ENCODE data around the gene EML5.
A peak's percentile ranks its signal among the peaks of the same experiment; 100 is the strongest.
"Not testable (repeated sequence)": the region's sequence is repeated elsewhere in the genome, so short reads cannot be mapped to it uniquely, and the experiment has no call there.

Gene EML5

DNA sequence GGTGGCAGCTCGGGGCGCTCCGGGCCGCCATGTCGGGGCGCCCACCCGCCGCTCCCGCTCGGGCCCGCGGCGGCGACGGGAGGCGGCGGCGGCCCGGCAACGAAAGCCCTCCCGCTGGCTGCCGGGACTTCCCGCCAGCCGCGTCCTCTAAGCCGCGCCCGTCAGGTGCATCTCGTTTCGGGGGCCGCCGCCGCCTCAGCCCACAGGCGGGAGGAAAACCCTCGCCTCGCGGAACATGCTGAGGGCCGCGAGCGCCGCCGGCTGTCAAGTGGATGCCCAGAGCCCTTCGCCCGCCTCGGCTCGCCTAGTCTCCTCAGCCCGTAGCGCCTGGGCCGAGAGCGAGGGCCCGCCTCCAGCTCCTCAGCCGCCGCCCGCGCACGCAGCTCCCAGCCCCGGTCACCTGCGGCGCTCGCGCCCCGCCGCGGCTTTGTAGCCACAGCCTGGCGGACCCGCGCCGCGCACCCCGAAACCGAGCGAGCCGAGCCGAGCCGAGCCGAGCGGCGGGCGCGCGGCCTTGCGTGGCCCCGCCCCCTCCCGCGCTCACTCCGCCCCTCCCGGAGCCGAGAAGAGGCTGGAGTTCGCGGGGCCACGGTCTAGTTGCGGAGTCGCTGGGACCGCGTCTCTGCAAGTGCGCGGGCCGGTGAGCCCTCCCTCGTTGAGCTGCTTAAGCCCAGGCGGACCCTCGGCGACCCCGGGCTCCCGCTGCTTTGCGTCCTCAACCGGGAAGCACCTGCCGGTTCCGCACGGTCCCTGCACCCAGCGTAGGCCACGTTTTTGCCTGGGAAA, at the start of gene EML5:
TSS of gene EML5 (minus strand) at position 481 of the 786 bp plus-strand sequence. CDS start at position 31, 450 bp downstream.
- peak; percentile 94 for DNase-seq

DNA sequence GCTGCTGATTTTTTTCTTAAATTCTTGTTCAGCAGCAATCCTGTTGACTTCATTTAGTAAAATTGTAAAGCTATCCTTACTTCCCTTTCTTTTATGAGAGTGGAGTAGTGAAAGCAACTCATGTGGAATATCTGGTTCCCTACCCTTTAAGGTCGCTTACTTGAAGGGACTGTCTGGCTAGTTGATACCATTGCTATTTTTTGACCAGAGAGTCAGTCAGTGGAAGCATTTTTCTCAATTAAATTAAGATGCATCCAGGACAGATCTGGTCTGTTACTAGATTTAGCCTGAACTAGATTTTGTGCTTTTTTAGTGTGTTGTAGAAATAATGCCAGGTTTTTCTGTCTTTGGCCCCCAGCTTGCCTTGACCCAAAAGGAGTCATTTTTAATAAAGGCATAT, 49.7 kb upstream of the EML5 start:
- no peak for DNase-seq

DNA sequence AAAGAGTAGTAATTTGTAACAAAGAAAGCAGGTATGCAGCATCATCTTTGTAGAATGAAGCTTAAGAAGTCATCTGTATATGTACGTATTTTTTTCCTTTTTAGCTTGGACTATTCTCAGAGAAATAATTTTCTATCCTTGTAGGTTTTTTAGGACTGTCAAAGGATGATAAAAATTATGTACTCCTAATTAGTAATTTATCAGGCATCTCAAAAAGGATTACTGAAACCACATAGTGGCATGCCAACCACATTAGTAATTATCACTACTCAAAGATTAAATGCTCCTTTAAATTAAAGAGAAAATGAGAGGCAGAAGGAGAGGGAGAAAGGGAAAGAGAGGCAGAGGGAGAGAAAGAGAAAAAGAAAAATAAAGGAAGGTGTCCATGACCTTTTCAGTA, 49.0 kb upstream of the EML5 start:
- no peak for DNase-seq

DNA sequence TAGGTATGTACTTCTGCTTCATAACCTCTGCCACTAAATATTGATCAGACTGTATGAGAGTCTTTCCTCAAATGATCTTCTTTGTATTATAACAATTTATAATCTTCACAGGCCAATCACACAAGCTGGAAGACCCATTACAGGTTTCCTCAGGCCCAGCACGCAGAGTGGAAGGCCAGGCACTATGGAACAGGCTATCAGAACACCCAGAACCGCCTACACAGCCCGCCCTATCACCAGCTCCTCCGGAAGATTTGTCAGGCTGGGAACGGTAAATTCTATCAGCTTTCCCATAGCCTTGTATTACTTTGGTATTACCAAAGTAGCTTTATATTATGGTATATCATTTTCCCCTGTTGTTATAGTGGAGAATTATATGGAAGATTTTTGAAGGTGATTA, 48.2 kb upstream of the EML5 start:
- DNase-seq = no peak

DNA sequence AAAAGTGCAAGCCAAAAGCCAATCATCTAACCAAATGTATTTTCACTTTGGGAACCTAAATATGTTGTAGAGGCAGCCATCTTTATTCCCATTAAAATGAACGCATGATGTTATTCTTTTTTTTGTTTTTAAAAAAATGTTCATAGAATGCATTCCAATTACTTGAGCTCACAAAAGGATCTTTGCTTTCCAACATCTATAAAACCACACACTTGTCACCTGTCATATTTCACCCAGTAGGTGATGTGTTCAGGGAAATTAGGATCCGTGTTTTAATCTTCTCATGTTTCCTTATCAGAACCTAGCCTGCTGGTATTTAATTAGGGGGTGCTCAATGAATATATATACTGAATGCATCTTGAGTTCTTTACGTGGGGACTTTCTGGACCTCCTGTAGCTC, 45.3 kb upstream of the EML5 start:
- peak; percentile 26 for DNase-seq

DNA sequence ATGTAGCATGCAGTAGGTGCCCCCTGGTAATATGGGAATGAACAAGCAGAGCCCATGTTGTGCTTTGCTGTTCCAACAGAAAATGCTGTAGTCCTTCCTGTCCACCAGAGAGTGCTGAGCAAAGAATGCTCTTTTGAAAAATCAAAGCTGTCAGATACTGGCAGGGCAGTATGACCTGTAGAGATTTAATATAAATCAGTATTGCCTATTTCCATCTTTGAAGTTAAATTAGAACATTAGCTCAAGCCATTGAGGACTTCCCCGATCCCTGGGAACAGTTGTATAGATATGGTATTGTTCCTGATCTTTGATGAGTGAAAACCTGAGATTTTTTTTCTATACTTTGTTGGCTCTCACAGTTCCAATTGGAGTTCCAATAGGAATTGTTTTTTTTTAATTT, 44.7 kb upstream of the EML5 start:
- no peak for DNase-seq

DNA sequence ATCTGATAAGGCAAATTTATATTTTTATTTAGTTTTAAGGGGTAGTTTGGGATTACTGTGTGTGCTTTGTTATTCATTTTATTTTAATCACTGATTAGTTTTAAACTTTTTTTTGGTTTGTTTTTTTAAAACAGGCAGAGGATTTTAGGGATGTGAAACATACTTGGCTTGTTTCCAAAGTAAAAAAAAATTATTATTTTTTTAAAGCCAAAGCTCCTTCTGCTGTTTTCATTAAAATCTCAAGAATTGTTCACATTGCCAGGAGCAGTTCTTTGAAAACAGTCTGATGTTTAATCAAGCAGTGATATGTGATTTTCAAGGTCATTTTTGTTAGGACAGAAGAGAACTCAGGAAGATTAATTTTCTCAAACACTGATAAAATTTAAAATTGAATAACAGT, 42.9 kb upstream of the EML5 start:
- no peak for DNase-seq

DNA sequence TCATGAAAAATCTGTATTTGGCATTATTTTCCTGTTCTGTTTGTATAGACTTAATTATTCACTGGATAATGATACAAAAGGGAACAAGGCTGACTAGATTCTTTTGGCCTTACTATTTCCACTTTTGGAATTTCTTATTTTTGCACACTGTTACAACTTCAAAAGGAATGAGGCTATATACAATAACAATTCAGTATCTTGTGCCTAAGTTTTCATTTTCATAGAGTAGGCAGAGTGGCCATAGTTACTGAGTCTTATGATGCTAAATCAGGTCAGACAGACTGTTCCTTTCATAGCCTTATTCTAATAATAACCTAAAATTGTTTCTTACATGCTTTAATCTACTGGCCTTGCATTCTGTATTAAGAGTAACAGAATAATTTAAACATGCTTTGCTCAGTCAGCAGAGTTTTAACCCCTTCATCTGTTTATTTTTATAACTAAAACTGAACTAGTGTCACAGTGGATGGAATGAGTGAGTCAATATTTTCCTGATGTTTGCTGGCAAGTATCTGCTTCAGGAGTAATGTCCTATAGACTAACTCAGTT, 42.2 kb upstream of the EML5 start:
- DNase-seq = no peak

DNA sequence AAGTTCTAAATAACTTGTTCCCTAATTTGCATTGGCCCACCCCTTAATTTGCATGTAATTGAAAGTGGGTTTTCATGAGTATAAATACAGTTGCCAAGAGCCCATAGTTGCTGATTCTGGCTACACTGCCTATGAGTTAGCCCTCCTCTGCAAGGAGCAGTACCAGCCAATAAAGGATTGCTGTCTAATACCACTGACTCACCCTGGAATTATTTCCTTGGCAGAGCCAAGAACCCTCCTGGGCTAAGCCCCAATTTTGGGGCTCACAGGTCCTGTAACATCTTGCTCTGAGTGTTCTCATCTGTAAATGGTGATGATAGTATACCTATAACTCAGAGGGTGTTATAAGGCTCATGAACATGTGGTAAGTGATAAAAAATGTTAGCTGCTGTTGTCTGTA, 38.5 kb upstream of the EML5 start:
- no peak for DNase-seq

DNA sequence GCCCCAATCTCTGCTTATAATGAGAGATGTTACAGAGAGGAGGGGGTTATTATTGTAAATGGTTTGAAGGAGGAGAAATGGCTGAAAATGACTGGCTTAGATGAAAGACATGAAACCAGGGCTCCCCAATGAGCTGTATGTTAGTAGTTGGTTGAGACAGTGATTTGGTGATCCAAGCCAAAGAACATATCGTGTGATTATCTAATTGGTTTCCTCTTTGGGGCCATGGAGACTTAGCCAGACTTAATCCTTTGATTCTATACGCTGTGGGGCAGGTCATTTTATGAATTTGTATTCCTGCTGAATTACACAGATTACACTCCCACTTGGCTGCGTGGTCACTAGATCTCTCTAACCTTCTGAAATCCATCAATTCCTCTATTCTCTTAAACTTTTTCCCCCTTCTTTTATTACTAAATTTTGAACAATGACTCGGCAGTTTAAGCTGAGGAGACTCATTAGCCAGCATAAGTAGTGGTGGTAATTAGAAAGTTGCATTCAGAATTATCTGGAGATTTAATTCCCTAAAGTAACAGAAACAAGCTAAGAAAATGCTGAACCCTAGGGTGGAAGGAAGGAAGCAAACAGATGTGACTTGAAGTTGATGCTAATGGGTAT, 37.0 kb upstream of the EML5 start:
- DNase-seq = no peak

DNA sequence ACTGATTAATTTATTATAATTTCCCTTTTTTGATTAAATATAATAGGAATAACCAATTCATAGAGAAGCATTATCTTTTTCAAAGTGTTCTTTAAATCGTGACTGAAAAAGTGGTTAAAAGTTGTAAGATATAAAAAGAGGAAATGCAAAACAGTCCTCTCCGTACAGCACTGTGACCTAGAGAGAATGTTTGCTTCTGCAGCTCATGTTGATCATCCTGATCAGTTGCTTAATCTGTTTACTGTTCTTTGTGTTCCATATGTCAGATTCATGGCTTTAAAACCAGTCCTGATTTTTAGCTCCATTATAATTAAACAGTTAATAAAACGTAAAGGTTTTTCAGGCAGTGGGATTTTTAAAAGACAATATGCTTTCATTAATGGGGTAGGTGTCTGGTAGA, 36.4 kb upstream of the EML5 start:
- DNase-seq = no peak

DNA sequence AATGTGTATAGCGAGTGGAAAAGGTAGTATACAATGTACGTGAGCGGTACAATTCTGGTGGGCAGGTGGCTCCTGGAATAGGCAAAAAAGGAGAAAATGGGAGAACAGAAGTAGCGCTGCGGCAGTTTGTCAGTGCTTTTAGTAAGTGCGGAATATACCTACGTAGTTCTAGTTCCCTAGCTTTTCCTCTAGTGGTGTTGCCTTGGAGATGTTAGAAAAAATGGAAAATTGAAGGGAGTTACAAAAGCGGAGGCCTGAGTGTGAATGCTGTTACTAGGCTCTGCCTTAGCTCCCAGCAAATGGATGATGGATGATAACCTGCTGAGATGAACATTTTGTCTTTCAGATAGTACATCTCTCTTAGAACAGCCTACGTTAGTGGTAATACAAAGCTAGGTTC, 32.8 kb upstream of the EML5 start:
- DNase-seq = no peak

DNA sequence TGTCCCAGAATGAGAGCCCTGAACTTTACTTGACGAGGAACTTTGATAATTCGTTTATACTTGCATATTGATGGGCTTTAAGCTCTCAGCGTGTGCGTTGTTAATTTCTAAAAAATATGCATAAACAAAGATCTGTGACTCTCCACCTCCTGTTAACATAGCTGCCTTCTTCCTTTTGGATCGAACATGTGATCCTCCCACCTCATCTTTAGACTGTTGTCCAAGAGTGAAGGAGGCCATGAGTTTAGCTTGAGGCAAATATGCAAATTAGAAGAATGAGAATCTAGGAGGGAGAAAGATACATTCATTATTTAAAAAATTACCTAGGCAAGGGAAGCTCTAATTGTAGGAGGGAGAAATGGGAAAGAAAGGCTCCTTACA, 32.3 kb upstream of the EML5 start:
- peak; percentile 57 for DNase-seq

DNA sequence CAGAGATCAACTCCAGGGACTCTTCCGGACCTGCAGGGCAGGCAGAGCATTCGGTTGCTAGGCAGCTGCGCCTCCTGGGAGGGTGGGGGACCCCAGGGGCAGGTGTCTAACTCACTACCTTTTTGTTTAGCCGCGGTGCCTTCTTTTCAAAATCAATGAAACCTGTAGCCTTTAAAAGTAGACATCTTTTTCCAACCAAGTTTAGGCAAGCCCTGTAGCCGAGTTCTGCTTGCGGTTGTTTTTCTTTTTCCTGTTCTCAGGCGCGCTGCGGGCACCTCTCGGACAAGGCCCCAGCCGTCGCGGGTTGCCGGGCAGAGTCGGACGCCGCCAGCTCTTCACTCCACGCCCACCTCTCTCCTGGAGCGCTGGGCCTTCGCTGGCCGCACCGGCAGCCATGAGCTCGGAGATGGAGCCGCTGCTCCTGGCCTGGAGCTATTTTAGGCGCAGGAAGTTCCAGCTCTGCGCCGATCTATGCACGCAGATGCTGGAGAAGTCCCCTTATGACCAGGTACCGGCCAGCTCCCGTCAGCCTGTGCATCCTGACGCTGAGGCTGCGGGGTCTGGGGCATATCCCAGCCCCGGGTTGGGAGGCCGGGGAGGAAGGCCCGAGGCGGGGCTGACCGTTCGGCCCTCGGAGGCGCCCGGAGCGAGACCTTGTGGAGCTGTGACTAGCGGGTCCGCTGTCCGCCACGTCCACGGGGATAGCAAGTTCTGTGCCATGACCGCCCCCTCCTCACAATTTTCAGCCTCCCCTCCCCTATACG, 31.7 kb upstream of the EML5 start, which contains the start of gene TTC8:
TSS of gene TTC8 (plus strand) at position 338 of the 764 bp plus-strand sequence. CDS start at position 395, 57 bp downstream.
- peak; percentile 99 for DNase-seq

DNA sequence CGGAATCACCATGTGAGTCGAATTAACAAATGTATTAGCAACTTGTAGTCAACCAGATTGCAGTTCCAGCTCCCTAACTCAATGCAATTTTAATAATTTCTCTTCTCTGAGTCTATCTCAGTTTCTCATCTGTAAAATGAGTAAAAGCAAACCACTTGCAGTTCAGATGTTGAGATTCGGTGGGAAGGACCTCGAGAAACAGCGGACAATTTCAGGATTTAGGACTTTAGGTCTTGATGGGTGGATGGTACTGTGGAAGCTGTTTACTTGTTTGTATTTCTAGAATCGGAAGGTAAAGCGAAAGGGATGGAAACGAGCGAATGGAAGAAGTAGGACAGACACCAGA, 31.2 kb upstream of the EML5 start:
- no peak for DNase-seq

DNA sequence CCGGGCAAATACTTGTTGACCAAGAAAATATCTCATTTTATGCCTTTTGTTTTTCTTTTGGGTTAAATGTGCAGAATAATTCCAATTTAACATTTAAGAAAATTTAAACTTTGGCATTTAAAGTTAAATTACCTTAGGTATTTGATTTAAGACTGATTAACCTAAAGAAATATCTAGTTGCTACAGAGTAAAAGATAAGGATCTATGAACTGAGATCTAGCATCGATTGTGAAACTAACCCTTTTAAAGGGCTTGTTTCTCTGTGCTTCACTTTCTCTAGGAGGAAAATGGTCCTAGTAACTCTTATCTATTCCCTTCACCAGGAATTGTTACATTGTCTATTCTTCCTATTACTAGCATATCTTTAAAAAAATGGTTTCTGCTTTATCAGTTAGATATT, 29.1 kb upstream of the EML5 start:
- no peak for DNase-seq

DNA sequence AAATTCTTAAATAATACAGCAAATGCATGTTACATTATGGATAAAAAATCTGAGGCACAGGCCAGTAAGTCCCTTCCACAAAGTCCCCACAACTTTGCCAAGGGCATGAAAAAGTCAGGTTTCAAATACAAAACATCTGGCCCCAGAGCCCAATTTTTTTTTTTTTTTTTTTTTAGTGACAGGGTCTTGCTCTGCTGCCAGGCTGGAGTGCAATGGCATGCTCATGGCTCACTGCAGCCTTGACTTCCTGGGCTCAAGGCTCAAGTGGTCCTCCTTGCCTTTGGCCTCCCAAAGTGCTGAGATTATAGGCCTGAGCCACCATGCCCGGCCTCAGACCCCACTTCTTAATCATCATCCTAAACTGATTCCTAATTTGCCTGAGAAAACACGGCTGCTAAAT, 28.6 kb upstream of the EML5 start:
- no peak for DNase-seq

DNA sequence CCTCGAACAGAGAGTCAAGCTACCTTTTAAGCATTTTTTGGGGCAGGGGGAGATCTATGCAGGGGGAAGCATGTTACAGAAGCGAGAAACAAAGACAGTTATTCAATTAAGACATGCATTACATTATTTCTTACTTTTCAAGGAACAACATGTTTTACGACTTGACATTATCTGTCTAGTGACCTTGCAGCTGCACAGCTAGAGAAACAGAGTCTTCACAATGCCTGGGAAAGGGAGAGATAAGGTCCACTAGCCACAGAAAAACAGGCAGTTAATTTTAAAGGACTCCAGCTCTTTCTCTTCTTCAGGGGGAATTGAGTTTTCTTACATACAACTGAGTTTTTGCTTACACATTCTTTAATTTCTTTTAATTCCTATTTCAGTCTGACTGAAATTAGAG, 26.9 kb upstream of the EML5 start:
- DNase-seq = not testable (repeated sequence)

DNA sequence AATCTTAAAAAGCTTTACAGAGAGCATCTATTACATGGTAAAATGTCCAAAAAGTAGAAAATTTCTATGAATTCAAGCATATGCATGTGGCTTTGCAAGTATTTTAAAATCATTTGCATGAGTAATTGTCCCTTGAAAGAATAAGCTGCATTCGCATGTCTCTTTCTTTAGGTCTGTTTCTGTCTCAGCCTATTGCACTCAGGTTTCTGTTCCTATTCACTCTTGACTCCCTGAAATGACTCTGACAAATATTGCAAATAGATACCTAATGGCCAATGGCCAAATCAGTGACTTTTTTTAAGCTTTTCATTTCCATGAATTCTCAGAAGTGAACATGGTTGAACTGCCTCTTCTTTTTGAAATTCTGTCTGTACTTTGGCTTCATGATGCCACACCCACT, 25.3 kb upstream of the EML5 start:
- DNase-seq = no peak

DNA sequence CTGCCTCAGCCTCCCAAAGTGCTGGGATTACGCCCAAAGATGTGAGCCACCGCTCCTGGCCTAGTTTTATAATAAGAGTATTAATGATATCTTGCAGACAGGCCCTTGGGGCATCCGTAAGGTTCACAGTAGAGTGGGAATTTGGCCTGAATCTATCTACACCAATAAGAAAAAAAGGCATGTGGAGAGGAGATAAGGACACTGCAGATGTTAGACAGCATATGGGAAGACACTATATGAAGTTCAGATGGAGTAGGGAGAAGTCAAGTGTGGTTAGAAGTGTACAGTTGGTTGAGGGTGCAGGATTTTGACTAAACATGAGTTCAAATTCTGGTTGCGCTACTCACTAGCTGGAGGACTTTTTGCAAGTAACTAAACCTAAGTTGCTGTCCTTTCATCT, 23.2 kb upstream of the EML5 start:
- DNase-seq = no peak

DNA sequence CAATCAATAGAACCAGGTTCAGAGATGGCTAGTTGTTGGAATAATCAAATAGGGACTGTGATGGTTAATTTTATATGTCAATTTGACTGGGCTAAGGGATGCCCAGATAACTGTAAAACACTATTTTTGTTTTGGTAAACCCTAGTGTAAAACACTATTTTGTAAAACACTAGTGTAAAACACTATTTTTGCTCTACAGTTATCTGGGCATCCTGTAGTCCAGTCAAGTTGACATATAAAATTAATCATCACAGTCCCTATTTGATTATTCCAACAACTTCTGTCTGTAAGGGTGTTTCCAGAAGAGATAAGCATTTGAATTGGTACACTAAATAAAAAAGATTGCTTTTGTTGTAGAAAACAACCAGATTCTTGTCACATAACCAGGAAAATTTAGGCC, 15.6 kb upstream of the EML5 start:
- no peak for DNase-seq

DNA sequence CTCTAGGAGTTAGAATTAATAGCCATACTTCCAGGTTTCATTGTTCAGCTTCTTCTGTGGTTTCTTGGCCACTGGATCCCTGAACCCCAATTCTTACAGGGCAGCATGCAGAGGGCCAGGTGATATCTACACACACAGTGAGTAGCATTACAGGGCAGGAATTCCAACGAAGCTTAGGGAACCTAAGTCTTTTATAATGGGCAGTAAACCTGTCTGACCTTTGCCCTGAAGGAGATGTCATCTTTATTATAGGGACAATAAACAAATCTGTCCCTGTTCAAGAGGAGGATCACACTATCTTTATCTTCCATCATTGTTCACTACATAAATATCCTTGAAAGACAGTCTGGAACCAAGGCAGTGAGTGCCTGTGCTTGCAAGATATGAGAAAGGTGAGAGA, 11.7 kb upstream of the EML5 start:
- DNase-seq = no peak

DNA sequence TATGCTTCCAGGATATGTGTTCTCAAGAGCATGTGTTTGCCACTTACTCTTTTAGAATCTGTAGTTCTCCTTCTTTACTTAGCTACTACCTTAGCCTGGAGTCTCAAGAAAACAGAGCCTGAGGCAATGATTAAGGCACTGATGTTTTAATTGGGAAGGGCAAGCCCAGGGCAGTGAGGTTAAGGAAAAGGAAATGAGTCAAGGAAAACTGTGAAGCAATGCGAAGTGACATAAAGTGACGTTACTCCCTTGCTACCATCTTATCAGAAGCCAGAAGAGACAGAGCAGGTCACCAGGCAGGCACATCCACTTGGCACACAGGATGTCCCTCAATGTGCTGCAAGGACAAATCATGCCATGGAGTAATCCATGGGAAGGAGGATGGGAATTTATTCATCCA, 11.3 kb upstream of the EML5 start:
- DNase-seq = no peak

DNA sequence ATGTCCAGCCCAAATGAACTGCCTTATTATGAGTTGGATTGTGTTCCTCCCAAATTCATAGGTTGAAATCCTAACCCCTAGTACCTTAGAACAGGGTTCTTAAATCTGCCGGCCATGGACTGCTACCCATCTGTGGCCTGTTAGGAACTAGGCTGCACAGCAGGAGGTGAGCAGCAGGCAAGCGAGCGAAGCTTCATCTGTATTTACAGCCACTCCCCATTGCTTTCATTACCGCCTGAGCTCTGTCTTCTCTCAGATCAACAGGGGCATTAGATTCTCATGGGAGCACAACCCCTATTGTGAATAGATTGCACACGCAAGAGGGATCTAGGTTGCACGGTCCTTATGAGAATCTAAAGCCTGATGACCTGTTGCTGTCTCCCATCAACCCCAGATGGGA, 9.8 kb upstream of the EML5 start:
- no peak for DNase-seq
